HG03575 (cell line): ENCODE data around the gene OTULIN.

Experiments
- ATAC-seq: cut with Tn5 transposase; IDR thresholded peaks from one replicate; pipeline ENCODE4 v1.9.1; 2021; ENCODE audit not compliant: unreplicated experiment, insufficient number of reproducible peaks, low FRiP score; ENCODE audit errors: extremely low read depth

OTULIN gene

DNA sequence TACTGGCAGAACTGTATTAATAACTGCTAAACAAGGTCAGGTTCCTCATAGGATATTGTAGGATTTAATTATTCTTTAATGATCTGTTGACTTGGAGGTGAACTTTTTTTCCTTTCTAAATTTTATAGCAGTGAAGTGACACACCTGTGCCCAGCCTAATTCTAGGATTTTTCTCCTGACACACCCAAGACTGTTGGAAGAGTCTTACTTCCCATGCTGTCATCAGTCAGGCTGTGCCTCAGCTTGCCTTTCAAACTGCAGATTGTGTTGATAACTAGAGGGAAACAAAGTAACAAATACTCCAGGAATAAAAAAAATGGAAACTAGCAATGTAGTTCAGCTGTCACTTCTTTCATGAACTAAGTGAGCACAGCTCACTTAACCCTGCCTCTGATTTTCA lies 22.0 kb downstream of the OTULIN start:
- no peak for ATAC-seq

DNA sequence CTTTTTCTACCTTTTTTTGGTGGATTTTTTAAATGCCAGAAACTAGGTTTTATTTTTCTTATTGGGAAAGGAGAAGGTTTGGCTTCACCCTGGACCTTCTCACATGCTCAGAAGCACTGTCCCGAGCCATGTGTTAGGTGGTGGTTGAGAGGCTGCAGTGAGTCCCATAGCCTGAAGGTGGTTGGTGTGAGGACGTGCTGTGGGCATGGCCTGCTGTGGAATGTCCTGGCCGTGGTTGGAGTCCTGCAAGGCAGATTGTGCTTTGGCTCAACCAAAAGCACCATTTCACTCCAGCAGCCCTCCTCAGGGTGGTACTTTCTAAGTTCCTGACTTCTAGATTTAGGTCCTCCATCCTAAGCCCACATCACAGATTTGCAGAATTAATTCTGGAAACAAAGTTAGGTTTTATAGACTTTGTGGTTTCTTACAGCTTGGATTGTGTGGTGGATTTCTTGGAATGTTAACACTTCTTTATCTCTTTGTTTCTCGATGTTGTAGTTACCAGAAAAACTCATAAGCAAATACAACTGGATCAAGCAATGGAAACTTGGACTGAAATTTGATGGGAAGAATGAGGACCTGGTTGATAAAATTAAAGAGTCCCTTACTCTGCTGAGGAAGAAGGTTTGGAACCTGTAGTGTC lies 22.6 kb downstream of the OTULIN start:
- no peak for ATAC-seq

GRCh38 chr5:14693070-14693469 lies 28.6 kb downstream of the OTULIN start:
- no peak for ATAC-seq

GRCh38 chr5:14695152-14695551 lies 30.6 kb downstream of the OTULIN start:
- no peak for ATAC-seq

DNA sequence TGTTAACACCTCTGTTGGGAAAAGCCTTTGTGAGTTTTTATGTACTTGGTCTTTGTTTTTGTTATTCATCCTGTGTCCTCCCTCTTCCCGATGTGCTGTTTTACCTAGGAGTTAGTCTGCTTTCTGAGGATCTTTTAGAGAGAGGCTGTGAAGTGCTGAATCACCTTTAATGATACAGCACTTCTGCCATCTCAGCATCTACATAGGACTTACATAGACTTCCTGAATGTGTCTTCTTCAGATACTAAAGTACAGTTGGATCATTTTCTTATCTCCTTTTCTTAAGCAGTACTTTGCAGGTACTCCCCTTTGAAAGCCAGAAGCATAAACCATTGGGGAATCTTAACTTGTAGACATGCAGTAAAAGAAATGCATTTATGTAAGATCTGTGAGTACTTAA lies 31.5 kb downstream of the OTULIN start:
- ATAC-seq: no peak

GRCh38 chr5:14696851-14697250 lies 32.3 kb downstream of the OTULIN start:
- ATAC-seq: no peak

- no peak for ATAC-seq
These were observed 34.0 kb downstream of the OTULIN start for GRCh38 chr5:14698495-14698894.

DNA sequence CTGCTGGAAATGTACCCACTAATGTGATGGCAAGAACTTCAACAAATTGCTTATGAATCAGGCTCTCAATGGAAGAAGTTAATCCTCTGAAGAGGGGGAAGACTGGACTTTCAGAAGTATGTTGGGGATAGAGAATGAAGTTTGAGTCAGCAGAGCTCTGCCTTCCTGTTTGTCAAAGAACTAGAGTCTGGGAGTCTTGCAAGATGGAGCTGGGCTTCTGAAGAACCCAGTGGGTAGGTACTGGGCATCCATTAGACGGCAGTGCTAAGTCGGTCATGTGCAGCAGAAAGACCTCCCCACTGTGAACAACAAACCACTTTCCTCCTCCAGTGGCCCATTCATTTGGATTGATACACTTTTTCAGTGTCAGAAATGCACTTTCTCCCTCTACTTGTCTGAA lies 34.6 kb downstream of the OTULIN start:
- ATAC-seq: no peak

DNA sequence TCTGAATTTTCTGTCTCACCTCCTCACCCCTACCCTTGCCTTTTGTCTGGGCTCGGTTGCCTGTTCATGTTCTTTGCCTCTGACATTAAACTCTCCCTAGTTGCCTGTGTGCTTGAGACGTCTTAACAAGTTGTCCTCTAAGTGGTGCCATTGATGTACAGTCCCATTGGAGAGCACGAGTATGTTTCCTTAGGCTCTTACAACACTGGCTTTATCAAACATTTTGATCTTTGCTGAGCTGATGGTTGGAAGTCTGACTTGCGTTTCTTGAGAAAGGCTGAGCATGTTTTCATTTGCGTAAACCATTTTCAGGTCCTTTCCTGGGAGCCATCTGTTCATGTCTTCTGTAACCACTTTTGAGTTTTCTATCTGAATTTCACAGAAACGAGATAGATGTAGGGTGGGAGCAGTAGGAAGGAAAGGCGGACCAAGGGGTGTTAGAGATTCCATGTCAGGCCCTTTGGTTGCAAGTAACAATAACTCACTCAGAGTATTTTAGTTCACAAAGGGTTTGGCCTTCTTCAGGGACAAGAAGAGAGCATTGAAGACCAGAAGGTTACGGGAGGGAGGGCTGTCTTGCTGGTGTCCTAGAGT lies 35.4 kb downstream of the OTULIN start:
- ATAC-seq: no peak

DNA sequence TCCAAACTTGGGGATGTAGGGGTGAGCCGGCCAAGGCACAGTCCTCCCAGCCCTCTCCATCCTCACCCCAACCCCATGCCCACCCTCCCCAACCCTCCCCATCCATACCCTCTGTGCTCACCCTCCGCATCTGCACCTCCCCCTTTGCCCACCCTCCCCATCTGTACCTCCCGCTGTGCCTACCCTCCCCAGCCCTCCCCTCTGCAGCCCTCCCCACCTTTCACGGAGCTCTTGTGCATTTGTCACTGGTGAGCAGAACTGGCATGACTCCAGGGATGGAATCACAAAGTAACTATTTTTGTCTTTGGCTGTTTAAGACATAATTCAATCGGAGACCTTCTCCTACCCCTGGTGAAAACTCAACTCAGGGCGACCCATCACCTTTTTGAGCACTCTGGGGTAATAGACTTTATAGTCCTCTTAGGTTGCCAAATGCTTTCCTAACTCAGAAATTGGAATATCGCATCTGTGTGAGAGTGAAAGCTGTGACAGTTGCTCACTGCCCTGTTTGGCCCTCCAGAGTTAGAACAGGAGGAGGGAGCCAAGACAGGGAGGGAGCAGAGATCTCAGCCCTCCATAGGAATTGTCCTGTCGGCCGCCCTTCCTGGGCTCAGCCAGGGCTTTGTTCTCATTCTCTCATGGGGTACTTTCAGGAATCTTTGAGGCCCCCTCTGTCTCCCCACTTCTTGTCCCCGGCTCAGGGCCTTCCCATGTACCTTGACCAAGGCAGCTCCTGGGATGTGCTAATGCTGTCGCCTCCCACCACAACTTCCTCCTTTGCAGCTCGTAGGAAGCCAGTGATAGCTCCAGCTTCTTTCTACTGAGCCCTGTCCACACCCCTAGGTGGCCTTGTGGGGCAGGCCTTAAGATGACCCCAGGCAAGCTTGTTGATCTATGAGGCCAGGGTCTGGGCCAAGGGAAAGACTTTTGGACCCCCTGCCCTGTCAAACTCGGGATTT lies 36.2 kb downstream of the OTULIN start:
- no peak for ATAC-seq

DNA sequence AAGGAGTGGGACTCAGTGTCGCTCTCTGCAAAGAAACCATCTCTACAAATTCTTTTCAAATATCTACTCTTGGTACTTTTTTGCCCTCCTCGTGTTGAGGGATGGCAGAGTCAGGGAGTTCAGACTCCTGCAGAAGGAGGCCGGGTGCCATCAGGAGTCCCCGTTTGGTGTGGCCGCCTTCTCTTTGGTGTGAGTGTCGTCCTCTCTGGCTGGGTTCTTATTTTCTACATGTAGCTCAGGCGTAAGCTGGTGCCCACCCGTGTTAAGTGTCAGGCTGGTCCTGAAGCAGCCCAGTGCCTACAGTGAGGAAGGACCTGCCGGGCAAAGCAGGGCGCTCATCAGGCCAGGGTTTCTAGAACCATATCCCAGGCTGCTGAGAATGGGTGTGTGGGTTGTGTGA lies 37.0 kb downstream of the OTULIN start:
- ATAC-seq: no peak

GRCh38 chr5:14702238-14702839 lies 37.8 kb downstream of the OTULIN start:
- no peak for ATAC-seq

DNA sequence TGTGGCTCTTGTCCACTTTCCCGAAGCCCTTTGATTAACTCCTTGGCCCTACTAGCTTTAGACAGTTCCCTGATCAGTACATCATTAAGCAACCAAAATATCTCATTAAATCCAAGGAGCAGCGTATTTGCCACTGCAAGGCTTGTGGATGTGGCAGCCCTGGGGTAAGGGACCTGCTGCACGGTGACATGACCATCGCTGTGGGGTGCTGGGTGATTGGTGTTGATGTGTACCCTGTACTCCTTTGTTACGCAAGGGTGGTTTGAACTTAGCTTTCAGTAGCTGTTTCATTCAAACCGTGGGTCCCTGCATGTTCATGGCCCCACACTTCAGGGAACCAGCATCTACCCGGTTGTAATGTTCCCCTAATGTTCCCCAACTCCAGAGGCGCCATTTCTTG lies 41.0 kb downstream of the OTULIN start:
- no peak for ATAC-seq

GRCh38 chr5:14706615-14707021 lies 42.1 kb downstream of the OTULIN start:
- no peak for ATAC-seq

- ATAC-seq: no peak
These were observed 43.4 kb downstream of the OTULIN start for GRCh38 chr5:14707811-14708390.

- ATAC-seq: no peak
These were observed 44.0 kb downstream of the OTULIN start for GRCh38 chr5:14708551-14708950.

- no peak for ATAC-seq
These were observed 45.9 kb downstream of the OTULIN start for GRCh38 chr5:14710313-14710994.

GRCh38 chr5:14712131-14712530 lies 47.6 kb downstream of the OTULIN start:
- no peak for ATAC-seq

DNA sequence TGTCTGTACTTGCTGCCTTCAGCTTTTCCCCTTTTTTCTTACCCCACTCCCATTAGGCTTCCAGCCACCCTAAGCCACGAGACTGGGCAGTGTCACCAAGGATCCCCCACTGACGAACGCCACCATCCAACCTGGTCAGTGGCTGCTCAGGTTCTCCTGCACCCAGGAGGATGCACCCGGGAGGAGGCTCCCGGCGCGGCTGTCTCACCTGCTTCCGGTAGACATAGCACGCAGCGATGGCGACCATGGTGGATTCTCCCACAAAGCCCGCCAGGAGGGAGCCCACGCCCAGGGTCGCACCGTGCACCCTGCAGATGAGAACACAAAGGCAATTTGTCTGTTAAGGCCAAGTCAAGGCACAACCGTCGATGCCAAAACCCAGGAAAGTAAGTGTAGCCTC lies 48.1 kb downstream of the OTULIN start:
- ATAC-seq: no peak
